ENCODE measurements around the gene NME7.

GRCh38 chr1:169201084-169201619, 166.4 kb downstream of the NME7 start:
- no peak for TF ChIP-seq USF2 (IDR thresholded peaks at IDR 0.05; ENCODE audit: borderline replicate concordance, low read depth, low read length)
- no peak for TF ChIP-seq GABPA (IDR thresholded peaks at IDR 0.05; ENCODE audit: low read depth)
- no peak for TF ChIP-seq CTCF (IDR thresholded peaks at IDR 0.05)

All from SK-N-SH (cell line).